Activated CD4-positive, alpha-beta T cell treated with anti-CD3 and anti-CD28 coated beads for 36 hours (primary cell): ENCODE data around the gene ANKS3. TPM values are rescaled to one million over a fixed set of nuclear protein-coding genes. Genes with fewer than 3 reads are reported as not detected.
A peak's percentile ranks its signal among the peaks of the same experiment; 100 is the strongest.
"Not testable (repeated sequence)": the region's sequence is repeated elsewhere in the genome, so short reads cannot be mapped to it uniquely, and the experiment has no call there.

Source experiments
- ATAC-seq: fragments of 200-7000 bp; cut with Tn5 transposase; one replicate; pipeline ENCODE4 v1.10.0; 2021; ENCODE audit warnings: mild to moderate bottlenecking, moderate library complexity
- CTCF ChIA-PET: fragments of 350-600 bp; sonication (Branson Sonifier 250); formaldehyde crosslinking; loops from one replicate; lab custom pipeline; 2021; ENCODE audit warnings: antibody characterized with exemption; lab: Charles Lee
- POLR2A ChIA-PET: fragments of 350-600 bp; sonication (Branson Sonifier 250); formaldehyde crosslinking; loops from one replicate; lab custom pipeline; 2021; ENCODE audit warnings: antibody characterized with exemption, inconsistent platforms; lab: Charles Lee
- DNase-seq: peaks from one replicate; pipeline ENCODE4 v3.0.0-alpha.2; 2020
- H3K27ac Mint-ChIP-seq: one replicate; pipeline ENCODE4 v1.8.0; 2021; ENCODE audit warnings: mixed read lengths
- H3K27me3 Mint-ChIP-seq: one replicate; pipeline ENCODE4 v1.8.0; 2021; ENCODE audit warnings: mixed read lengths
- H3K36me3 Mint-ChIP-seq: one replicate; pipeline ENCODE4 v1.8.0; 2021; ENCODE audit warnings: low read depth, mixed read lengths
- H3K4me1 Mint-ChIP-seq: one replicate; pipeline ENCODE4 v1.8.0; 2021; ENCODE audit warnings: mixed read lengths
- H3K4me3 Mint-ChIP-seq: one replicate; pipeline ENCODE4 v1.8.0; 2021; ENCODE audit warnings: mild to moderate bottlenecking, moderate library complexity, mixed read lengths
- H3K9me3 Mint-ChIP-seq: one replicate; pipeline ENCODE4 v1.8.0; 2021; ENCODE audit warnings: low read depth, mixed read lengths
- intact Hi-C, 2 experiments: fragments of 100-400 bp; cut with DNase I in 1 of 2; cut with micrococcal nuclease in 1 of 2; formaldehyde crosslinking; loops; one replicate each; pipeline versions ENCODE4 v1.14.2 to v1.15.1; 2022 to 2024; cut with DNase I, micrococcal nuclease
- microRNA-seq: library from miRNA; unstranded; fragments of <30 nt; microRNA quantifications from one replicate; pipeline ENCODE4 v1.2.0, GENCODE V29; 2021; ENCODE audit warnings: borderline replicate concordance
- total RNA-seq, 2 experiments: library from RNA; stranded (reverse); gene quantifications; one replicate each; pipeline ENCODE4 v1.2.3, GENCODE V29; 2021

Gene ANKS3
- total RNA-seq, 2 experiments from 2014 or later = 12.1 to 14.1 TPM

GRCh38 chr16:4651827-4652226 lies 82.2 kb downstream of the ANKS3 start:
- no peak for DNase-seq
- H3K9me3 Mint-ChIP-seq = no peaks in the 10 kb centered on the region
- ChIA-PET CTCF (no interaction called here), POLR2A (no interaction called here)
- no peak for ATAC-seq
- H3K4me3 Mint-ChIP-seq = no peak overlapping the region
- intact Hi-C loops = no loop called here
- peaks cover 23% of the 10 kb centered on the region for H3K4me1 Mint-ChIP-seq
- H3K27ac Mint-ChIP-seq = no peak overlapping the region
- peaks cover 29% of the 10 kb centered on the region for H3K36me3 Mint-ChIP-seq
- no peaks in the 10 kb centered on the region for H3K27me3 Mint-ChIP-seq

GRCh38 chr16:4650443-4651074 lies 83.5 kb downstream of the ANKS3 start:
- Mint-ChIP-seq H3K27ac (peak overlapping the region; percentile 37), H3K4me1 (peaks cover 28% of the 10 kb centered on the region), H3K36me3 (peaks cover 23% of the 10 kb centered on the region)
- H3K4me3 Mint-ChIP-seq, POLR2A ChIA-PET, H3K9me3 Mint-ChIP-seq, H3K27me3 Mint-ChIP-seq, intact Hi-C loops: not testable (repeated sequence)
- CTCF ChIA-PET = interaction anchor here (1.0 to 2.2 kb wide), 10 partner anchors 8 to 172 kb away, joined by 3 to 15 read pairs (median 6); partner anchors contain the start of gene MGRN1
- peak; percentile 89 for DNase-seq
- peak; percentile 75 for ATAC-seq

GRCh38 chr16:4649744-4650442 lies 84.2 kb downstream of the ANKS3 start:
- peaks cover 31% of the 10 kb centered on the region for H3K4me1 Mint-ChIP-seq
- H3K9me3 Mint-ChIP-seq = no peaks in the 10 kb centered on the region
- ChIA-PET POLR2A (interaction anchor here (0.5 kb wide), 1 partner anchor 21 kb away, joined by 3 read pairs; no protein-coding TSS in a partner anchor), CTCF (interaction anchor here (0.8 to 2.2 kb wide), 12 partner anchors 9 to 172 kb away, joined by 3 to 15 read pairs (median 4); partner anchors contain the start of gene MGRN1)
- H3K36me3 Mint-ChIP-seq = peaks cover 23% of the 10 kb centered on the region
- H3K27ac Mint-ChIP-seq = peak overlapping the region; percentile 37
- H3K4me3 Mint-ChIP-seq = no peak overlapping the region
- DNase-seq = peak; percentile 53
- no peaks in the 10 kb centered on the region for H3K27me3 Mint-ChIP-seq
- intact Hi-C loops = no loop called here
- peak; percentile 54 for ATAC-seq

- Mint-ChIP-seq H3K4me3 (no peak overlapping the region), H3K9me3 (no peaks in the 10 kb centered on the region), H3K27ac (no peak overlapping the region), H3K27me3 (no peaks in the 10 kb centered on the region), H3K36me3 (peaks cover 22% of the 10 kb centered on the region), H3K4me1 (peaks cover 31% of the 10 kb centered on the region)
- ChIA-PET CTCF (interaction anchor here (1.1 to 2.2 kb wide), 2 partner anchors 11 to 49 kb away, joined by 3 to 12 read pairs; no protein-coding TSS in a partner anchor), POLR2A (no interaction called here)
- ATAC-seq (peak; percentile 7), DNase-seq (peak; percentile 27)
- intact Hi-C loops = no loop called here
These were observed 85.2 kb downstream of the ANKS3 start for GRCh38 chr16:4648917-4649316.

GRCh38 chr16:4647644-4647980 lies 86.5 kb downstream of the ANKS3 start:
- H3K36me3 Mint-ChIP-seq = peaks cover 22% of the 10 kb centered on the region
- no peaks in the 10 kb centered on the region for H3K27me3 Mint-ChIP-seq
- intact Hi-C loops = no loop called here
- POLR2A ChIA-PET = no interaction called here
- no peaks in the 10 kb centered on the region for H3K9me3 Mint-ChIP-seq
- peaks cover 31% of the 10 kb centered on the region for H3K4me1 Mint-ChIP-seq
- no peak overlapping the region for H3K4me3 Mint-ChIP-seq
- CTCF ChIA-PET = interaction anchor here (0.9 kb wide), 1 partner anchor 173 kb away, joined by 3 read pairs; the partner anchor contains the start of gene NMRAL1
- H3K27ac Mint-ChIP-seq = peak overlapping the region; percentile 37
- ATAC-seq (peak; percentile 2), DNase-seq (no peak)

- ChIA-PET POLR2A (no interaction called here), CTCF (interaction anchor here (0.9 kb wide), 1 partner anchor 172 kb away, joined by 3 read pairs; the partner anchor contains the start of gene NMRAL1)
- Mint-ChIP-seq H3K4me3 (no peak overlapping the region), H3K27ac (peak overlapping the region; percentile 51), H3K27me3 (no peaks in the 10 kb centered on the region), H3K36me3 (peaks cover 21% of the 10 kb centered on the region), H3K9me3 (no peaks in the 10 kb centered on the region), H3K4me1 (peaks cover 31% of the 10 kb centered on the region)
- intact Hi-C loops = no loop called here
- peak; percentile 41 for DNase-seq
- peak; percentile 20 for ATAC-seq
These were observed 87.1 kb downstream of the ANKS3 start for GRCh38 chr16:4646773-4647643.

Small RNA genes lying within 50 kb of the gene (microRNA-seq; reads per million reads assigned to microRNA genes)
- not detected for gene MIR6769A

Other genes starting within 250 kb of the ANKS3 start
- gene CDIP1, start 195.5 kb downstream of the ANKS3 start, total RNA-seq = 10 to 100 TPM; 28.3 to 30.2 TPM
- gene C16orf96, start 177.9 kb downstream of the ANKS3 start, total RNA-seq = under 1 TPM; 0.09 to 0.18 TPM
- gene UBALD1, start 119.4 kb downstream of the ANKS3 start, total RNA-seq = 10 to 100 TPM in 1 of 2 experiments, 1 to 10 TPM in 1; 9.7 to 10.2 TPM
- gene MGRN1, start 109.4 kb downstream of the ANKS3 start, total RNA-seq = 10 to 100 TPM; 65.0 to 75.4 TPM
- 10 to 100 TPM; 16.4 to 22.5 TPM for gene NUDT16L1, start 40.7 kb downstream of the ANKS3 start, total RNA-seq
- gene DNAAF8, start 266 bp upstream of the ANKS3 start, total RNA-seq = under 1 TPM; 0.11 to 0.16 TPM
- 10 to 100 TPM; 10.3 to 11.6 TPM for gene ZNF500, start 32.9 kb upstream of the ANKS3 start, total RNA-seq
- not detected for gene SEPTIN12, start 54.1 kb upstream of the ANKS3 start, total RNA-seq
- gene SMIM22, start 61.1 kb upstream of the ANKS3 start, total RNA-seq = not detected
- 1 to 10 TPM; 3.7 to 7.3 TPM for gene ROGDI, start 68.4 kb upstream of the ANKS3 start, total RNA-seq
- 10 to 100 TPM; 76.9 to 78.4 TPM for gene GLYR1, start 113.0 kb upstream of the ANKS3 start, total RNA-seq
- 10 to 100 TPM; 19.3 to 23.0 TPM for gene UBN1, start 113.2 kb upstream of the ANKS3 start, total RNA-seq
- gene PPL, start 202.9 kb upstream of the ANKS3 start, total RNA-seq = not detected
- under 1 TPM; 0.09 to 0.28 TPM for gene SEC14L5, start 224.1 kb upstream of the ANKS3 start, total RNA-seq